WTC11 (cell line): ENCODE measurements around the gene CDC16. TPM values are rescaled to one million over a fixed set of nuclear protein-coding genes. Genes with fewer than 3 reads are reported as not detected.

Source experiments
- ATAC-seq: fragments of 200-7000 bp; cut with Tn5 transposase; 2 replicates; pipeline ENCODE4 v1.10.0; 2021; ENCODE audit warnings: mild to moderate bottlenecking, moderate library complexity
- CTCF ChIA-PET: fragments of 300-600 bp; sonication (Branson Sonifier 250); formaldehyde crosslinking; loops from one replicate; lab custom pipeline; 2021; ENCODE audit warnings: antibody characterized with exemption; lab: Charles Lee
- POLR2A ChIA-PET: fragments of 350-600 bp; sonication (Branson Sonifier 250); formaldehyde crosslinking; loops from one replicate; lab custom pipeline; 2021; ENCODE audit warnings: antibody characterized with exemption; lab: Charles Lee
- DNase-seq: peaks from one replicate; pipeline ENCODE4 v3.0.0; 2021; ENCODE audit warnings: low spot score
- H3K27ac Mint-ChIP-seq: 2 replicates; pipeline ENCODE4 v1.8.0; 2021; ENCODE audit warnings: mixed read lengths
- H3K27me3 Mint-ChIP-seq: 2 replicates; pipeline ENCODE4 v1.8.0; 2021; ENCODE audit warnings: low read depth, mild to moderate bottlenecking, moderate library complexity, mixed read lengths
- H3K36me3 Mint-ChIP-seq: 2 replicates; pipeline ENCODE4 v1.8.0; 2021; ENCODE audit warnings: mixed read lengths
- H3K4me1 Mint-ChIP-seq: 2 replicates; pipeline ENCODE4 v1.8.0; 2022; ENCODE audit warnings: mixed read lengths
- H3K4me3 Mint-ChIP-seq: 2 replicates; pipeline ENCODE4 v1.8.0; 2021; ENCODE audit warnings: mild to moderate bottlenecking, moderate library complexity, mixed read lengths
- H3K9me3 Mint-ChIP-seq: 2 replicates; pipeline ENCODE4 v1.8.0; 2021; ENCODE audit warnings: mixed read lengths
- CBFB ChIP-seq: sonication (generic); formaldehyde crosslinking; IDR thresholded peaks from 2 replicates; pipeline ENCODE4 v1.8.1; 2022; ENCODE audit warnings: mild to moderate bottlenecking, low read depth, missing genetic modification reagents
- CTCF ChIP-seq: fragments of 200-600 bp; IDR thresholded peaks from 2 replicates; pipeline ENCODE4 v1.8.0; 2022; ENCODE audit warnings: antibody characterized with exemption
- FOXK1 ChIP-seq: sonication (generic); formaldehyde crosslinking; IDR thresholded peaks from 2 replicates; pipeline ENCODE4 v1.8.0; 2022; ENCODE audit warnings: mild to moderate bottlenecking, moderate library complexity, missing genetic modification reagents
- GABPB1 ChIP-seq: sonication (generic); formaldehyde crosslinking; IDR thresholded peaks from 2 replicates; pipeline ENCODE4 v1.8.1; 2023; ENCODE audit warnings: mild to moderate bottlenecking, missing genetic modification reagents
- JUN ChIP-seq: sonication (generic); formaldehyde crosslinking; IDR thresholded peaks from 2 replicates; pipeline ENCODE4 v1.8.0; 2023; ENCODE audit warnings: mild to moderate bottlenecking, missing genetic modification reagents
- MLX ChIP-seq: sonication (generic); formaldehyde crosslinking; IDR thresholded peaks from 2 replicates; pipeline ENCODE4 v1.8.1; 2023; ENCODE audit warnings: mild to moderate bottlenecking, missing genetic modification reagents, moderate library complexity
- NFE2L1 ChIP-seq: sonication (generic); formaldehyde crosslinking; IDR thresholded peaks from 2 replicates; pipeline ENCODE4 v1.8.1; 2023; ENCODE audit warnings: missing genetic modification reagents
- NR1H2 ChIP-seq: sonication (generic); formaldehyde crosslinking; IDR thresholded peaks from 2 replicates; pipeline ENCODE4 v1.9.0; 2021; ENCODE audit warnings: mild to moderate bottlenecking, moderate library complexity, missing genetic modification reagents
- PRDM15 ChIP-seq: sonication (generic); formaldehyde crosslinking; IDR thresholded peaks from 2 replicates; pipeline ENCODE4 v1.8.0; 2022; ENCODE audit warnings: missing genetic modification reagents
- PREB ChIP-seq: sonication (generic); formaldehyde crosslinking; IDR thresholded peaks from 2 replicates; pipeline ENCODE4 v1.8.1; 2022; ENCODE audit warnings: mild to moderate bottlenecking, missing genetic modification reagents, moderate library complexity, borderline replicate concordance
- RORB ChIP-seq: fragments of 250-450 bp; sonication (Bioruptor Pico); IDR thresholded peaks from 2 replicates; pipeline ENCODE4 v1.9.0; 2021; ENCODE audit warnings: mild to moderate bottlenecking
- TEAD4 ChIP-seq: sonication (generic); formaldehyde crosslinking; IDR thresholded peaks from 2 replicates; pipeline ENCODE4 v1.8.0; 2022; ENCODE audit warnings: mild to moderate bottlenecking, missing genetic modification reagents
- USF1 ChIP-seq: sonication (generic); formaldehyde crosslinking; IDR thresholded peaks from 2 replicates; pipeline ENCODE4 v1.8.0; 2022; ENCODE audit warnings: mild to moderate bottlenecking, missing genetic modification reagents
- USF2 ChIP-seq: sonication (generic); formaldehyde crosslinking; IDR thresholded peaks from 2 replicates; pipeline ENCODE4 v1.8.1; 2023; ENCODE audit warnings: mild to moderate bottlenecking, missing genetic modification reagents, moderate library complexity
- ZBTB21 ChIP-seq: sonication (generic); formaldehyde crosslinking; IDR thresholded peaks from 2 replicates; pipeline ENCODE4 v1.8.1; 2023; ENCODE audit warnings: mild to moderate bottlenecking, missing genetic modification reagents, borderline replicate concordance
- ZMAT4 ChIP-seq: fragments of 250-450 bp; sonication (Bioruptor Pico); IDR thresholded peaks from 2 replicates; pipeline ENCODE4 v1.9.0; 2021; ENCODE audit warnings: mild to moderate bottlenecking
- ZNF121 ChIP-seq: sonication (generic); formaldehyde crosslinking; IDR thresholded peaks from 2 replicates; pipeline ENCODE4 v1.8.0; 2023; ENCODE audit warnings: missing genetic modification reagents
- ZNF138 ChIP-seq: sonication (generic); formaldehyde crosslinking; conservative IDR thresholded peaks from 2 replicates; pipeline ENCODE4 v1.8.1; 2022; ENCODE audit warnings: mild to moderate bottlenecking, moderate library complexity, missing genetic modification reagents
- ZNF263 ChIP-seq: sonication (generic); formaldehyde crosslinking; IDR thresholded peaks from 2 replicates; pipeline ENCODE4 v1.8.1; 2022; ENCODE audit warnings: low read depth, mild to moderate bottlenecking, moderate library complexity, missing genetic modification reagents
- ZNF317 ChIP-seq: sonication (generic); formaldehyde crosslinking; IDR thresholded peaks from 2 replicates; pipeline ENCODE4 v1.8.1; 2023; ENCODE audit warnings: low read depth, mild to moderate bottlenecking, moderate library complexity, missing genetic modification reagents, borderline replicate concordance
- ZNF423 ChIP-seq: fragments of 250-450 bp; sonication (Bioruptor Pico); IDR thresholded peaks from 2 replicates; pipeline ENCODE4 v2.1.2; 2022; ENCODE audit warnings: mild to moderate bottlenecking, moderate library complexity
- total RNA-seq: library from RNA; stranded (reverse); gene quantifications from 3 replicates; pipeline ENCODE4 v1.2.3, GENCODE V29; 2021

CDC16 gene
- total RNA-seq, 1 experiment from 2014 or later, result 73.5 TPM

GRCh38 chr13:114313061-114313860 is 78.6 kb downstream of the CDC16 start:
- H3K27ac Mint-ChIP-seq, result peak overlapping the region; percentile 78
- CTCF ChIA-PET, result interaction anchor here (0.7 kb wide), 1 partner anchor 28 kb away, joined by 3 read pairs; no protein-coding TSS in a partner anchor
- TF ChIP-seq PRDM15 (CRISPR knock-in tag), result no peak
- no peak for TF ChIP-seq NFE2L1
- no peak for TF ChIP-seq ZBTB21 (CRISPR knock-in tag)
- TF ChIP-seq CBFB (CRISPR knock-in tag), result no peak
- TF ChIP-seq NR1H2 (CRISPR knock-in tag), result no peak
- no peak for TF ChIP-seq ZNF121 (CRISPR knock-in tag)
- no peak for TF ChIP-seq TEAD4 (CRISPR knock-in tag)
- TF ChIP-seq JUN (CRISPR knock-in tag), result no peak
- no peak for TF ChIP-seq CTCF
- TF ChIP-seq ZNF263 (CRISPR knock-in tag), result no peak
- no peak for TF ChIP-seq ZNF423 (CRISPR knock-in tag)
- TF ChIP-seq RORB (CRISPR knock-in tag), result no peak

GRCh38 chr13:114314074-114314912 is 79.6 kb downstream of the CDC16 start, which contains the start of gene CHAMP1:
TSS of gene CHAMP1 (plus strand) at chr13:114314503. CDS start at chr13:114323843, 9,340 bp downstream.
- DNase-seq, result peak; percentile 85
- Mint-ChIP-seq H3K36me3 (peaks cover 4% of the 10 kb centered on the region), H3K9me3 (no peaks in the 10 kb centered on the region), H3K27me3 (no peaks in the 10 kb centered on the region; the same call in 1 of the 2 replicates), H3K4me3 (peak within 1 kb of the TSS; percentile 84), H3K27ac (peak within 1 kb of the TSS; percentile 78), H3K4me1 (peaks cover 16% of the 10 kb centered on the region)
- peak; percentile 83 for ATAC-seq
- CTCF ChIA-PET, result interaction anchor here (0.7 kb wide), 1 partner anchor 27 kb away, joined by 3 read pairs; no protein-coding TSS in a partner anchor
- POLR2A ChIA-PET, result interaction anchor here (1.0 kb wide), 1 partner anchor 33 kb away, joined by 4 read pairs; the partner anchor contains the start of gene UPF3A
- TF ChIP-seq ZNF317 (0 out of 2 replicates have a peak, but pooled peaks have one; percentile 2), USF2 (CRISPR knock-in tag) (peak; percentile 82), MLX (CRISPR knock-in tag) (no peak), USF1 (peak; percentile 52; the same call in 1 of the 2 replicates), PREB (peak; percentile 90; the same call in 1 of the 2 replicates), FOXK1 (CRISPR knock-in tag) (peak; percentile 68; the same call in 1 of the 2 replicates), ZMAT4 (CRISPR knock-in tag) (no peak), ZNF138 (0 out of 2 replicates have a peak, but pooled peaks have one; percentile 49), TEAD4 (CRISPR knock-in tag) (no peak), GABPB1 (peak; percentile 85)

More at GRCh38 chr13:114313061-114313860, 78.6 kb downstream of the CDC16 start:
- Mint-ChIP-seq H3K4me3 (peak overlapping the region; percentile 84), H3K4me1 (peaks cover 16% of the 10 kb centered on the region), H3K27me3 (no peaks in the 10 kb centered on the region; the same call in 1 of the 2 replicates), H3K9me3 (no peaks in the 10 kb centered on the region), H3K36me3 (peaks cover 3% of the 10 kb centered on the region; the same call in 1 of the 2 replicates)
- DNase-seq (no peak), ATAC-seq (no peak)
- POLR2A ChIA-PET, result interaction anchor here (1.0 kb wide), 1 partner anchor 32 kb away, joined by 4 read pairs; the partner anchor contains the start of gene UPF3A
